Ishikawa (cell line): ENCODE data around the gene TRIM14.

Experiments used
- CEBPB ChIP-seq: IDR thresholded peaks from 2 replicates; pipeline ENCODE4 v1.6.1; 2012
- CREB1 ChIP-seq: IDR thresholded peaks from 2 replicates; pipeline ENCODE4 v1.6.1; 2012; ENCODE audit warnings: low read depth
- EGR1 ChIP-seq: IDR thresholded peaks from 2 replicates; pipeline ENCODE4 v1.6.1; 2012
- EP300 ChIP-seq: IDR thresholded peaks from 2 replicates; pipeline ENCODE4 v1.6.1; 2012; ENCODE audit warnings: borderline replicate concordance
- FOXM1 ChIP-seq: IDR thresholded peaks from 2 replicates; pipeline ENCODE4 v1.6.1; 2012; ENCODE audit warnings: low read depth, borderline replicate concordance
- MAX ChIP-seq: IDR thresholded peaks from 2 replicates; pipeline ENCODE4 v1.6.1; 2012
- NFIC ChIP-seq: IDR thresholded peaks from 2 replicates; pipeline ENCODE4 v1.6.1; 2012
- RAD21 ChIP-seq: IDR thresholded peaks from 2 replicates; pipeline ENCODE4 v1.6.1; 2012; ENCODE audit warnings: low read depth
- REST ChIP-seq: IDR thresholded peaks from 2 replicates; pipeline ENCODE4 v1.6.1; 2012; ENCODE audit warnings: low read depth, mild to moderate bottlenecking
- TAF1 ChIP-seq: IDR thresholded peaks from 2 replicates; pipeline ENCODE4 v1.6.1; 2012; ENCODE audit warnings: low read depth, mild to moderate bottlenecking
- TCF12 ChIP-seq: IDR thresholded peaks from 2 replicates; pipeline ENCODE4 v1.6.1; 2012; ENCODE audit warnings: low read depth
- TEAD4 ChIP-seq: IDR thresholded peaks from 2 replicates; pipeline ENCODE4 v1.6.1; 2012
- USF1 ChIP-seq: IDR thresholded peaks from 2 replicates; pipeline ENCODE4 v1.6.1; 2012
- YY1 ChIP-seq: IDR thresholded peaks from 2 replicates; pipeline ENCODE4 v1.6.1; 2012; ENCODE audit warnings: low read depth
- ZBTB7A ChIP-seq: IDR thresholded peaks from 2 replicates; pipeline ENCODE4 v1.6.1; 2012; ENCODE audit warnings: low read depth

TRIM14 gene

GRCh38 chr9:98161851-98162250 lies 42.8 kb upstream of the TRIM14 start:
- TF ChIP-seq YY1 (no peak), RAD21 (no peak), MAX (no peak), CREB1 (no peak), FOXM1 (no peak)

- no peak for TF ChIP-seq USF1
- no peak for TF ChIP-seq TAF1
- TF ChIP-seq NFIC = no peak
- TF ChIP-seq EGR1 = no peak
These were observed 40.8 kb upstream of the TRIM14 start for GRCh38 chr9:98159790-98160189.

- TF ChIP-seq CEBPB = no peak
- no peak for TF ChIP-seq TCF12
- no peak for TF ChIP-seq TEAD4
- TF ChIP-seq RAD21 = no peak
- no peak for TF ChIP-seq TAF1
- no peak for TF ChIP-seq CREB1
- TF ChIP-seq FOXM1 = no peak
- no peak for TF ChIP-seq YY1
- no peak for TF ChIP-seq EP300
- TF ChIP-seq MAX = no peak
- no peak for TF ChIP-seq EGR1
- no peak for TF ChIP-seq REST
- no peak for TF ChIP-seq NFIC
These were observed 40.3 kb upstream of the TRIM14 start for GRCh38 chr9:98159301-98159700.

GRCh38 chr9:98158071-98158831 lies 39.2 kb upstream of the TRIM14 start:
- TF ChIP-seq NFIC = no peak
- TF ChIP-seq REST = no peak
- no peak for TF ChIP-seq RAD21
- TF ChIP-seq USF1 = no peak
- no peak for TF ChIP-seq YY1
- no peak for TF ChIP-seq CREB1
- no peak for TF ChIP-seq MAX
- TF ChIP-seq TAF1 = no peak
- no peak for TF ChIP-seq TCF12
- no peak for TF ChIP-seq ZBTB7A
- TF ChIP-seq EGR1 = no peak
- TF ChIP-seq CEBPB = no peak
- no peak for TF ChIP-seq EP300

GRCh38 chr9:98157372-98157771 lies 38.4 kb upstream of the TRIM14 start:
- TF ChIP-seq TEAD4 = no peak
- TF ChIP-seq YY1 = no peak

GRCh38 chr9:98154678-98155077 lies 35.7 kb upstream of the TRIM14 start:
- TF ChIP-seq USF1 (no peak), TAF1 (no peak), CEBPB (no peak), CREB1 (no peak), NFIC (no peak), EGR1 (no peak), TCF12 (no peak), EP300 (no peak), TEAD4 (no peak), REST (no peak), FOXM1 (no peak)
